ENCODE data around the gene UROC1. TPM values are rescaled to one million over a fixed set of nuclear protein-coding genes. Genes with fewer than 3 reads are reported as not detected.

Gene UROC1
- total RNA-seq, 1 experiment from 2014 or later = not detected

GRCh38 chr3:126449621-126450051 is 67.9 kb downstream of the UROC1 start:
- H2BK120ac ChIP-seq (ENCODE audit: low read depth, low read length, poor library complexity, severe bottlenecking) = no peak overlapping the region
- WGBS (ENCODE audit: extremely low coverage, insufficient read length, low lambda C conversion rate) = no CpG with 5 or more reads among the region's 11 CpGs
- no peak overlapping the region for H3K14ac ChIP-seq (ENCODE audit: insufficient read depth, low read length)
- no peak overlapping the region for H2BK15ac ChIP-seq (ENCODE audit: low read depth, low read length)
- H3K27ac ChIP-seq (ENCODE audit: insufficient read length, low read depth, low read length) = no peak overlapping the region
- H3K4me1 ChIP-seq (ENCODE audit: insufficient read depth, low read length) = no peaks in the 10 kb centered on the region
- H2AFZ ChIP-seq (ENCODE audit: low read length) = no peak overlapping the region
- Mint-ChIP-seq H3K4me3 (no peak overlapping the region), H3K9me3 (no peaks in the 10 kb centered on the region), H3K27ac (peak overlapping the region in 1 of 3 experiments; percentile 70; a peak in 2 of 7 replicates), H3K36me3 (ENCODE audit: insufficient read depth in 1 of 3, low read depth in 3 of 3) (peaks cover 7 to 31% (median 24%) of the 10 kb centered on the region in 3 experiments), H3K27me3 (ENCODE audit: low read depth) (no peaks in the 10 kb centered on the region; the same call in 1 of the 2 replicates), H3K4me1 (peaks cover 10 to 12% of the 10 kb centered on the region in 2 experiments)
- no peak overlapping the region for H3K4ac ChIP-seq (ENCODE audit: low read depth, low read length)
- no peaks in the 10 kb centered on the region for H3K23me2 ChIP-seq (ENCODE audit: insufficient read length, low read depth, low read length, poor library complexity, severe bottlenecking)
- H4K5ac ChIP-seq (ENCODE audit: insufficient read length, low read depth, low read length) = no peak overlapping the region
- no peak for TF ChIP-seq CTCF (conservative IDR thresholded peaks at IDR 0.05)
- H3K56ac ChIP-seq (ENCODE audit: insufficient read length, low read depth, low read length) = no peak overlapping the region
- no peak overlapping the region for H2BK12ac ChIP-seq (ENCODE audit: insufficient read length, low read depth, low read length)
- no peak overlapping the region for H2AK5ac ChIP-seq (ENCODE audit: insufficient read length, low read length)
- no peak overlapping the region for H4K8ac ChIP-seq (replicated peaks; ENCODE audit: insufficient read length, low read depth, low read length)
- no peaks in the 10 kb centered on the region for H3K79me1 ChIP-seq (ENCODE audit: insufficient read depth, low read depth, low read length, poor library complexity, severe bottlenecking)
- H3K18ac ChIP-seq (ENCODE audit: insufficient read length, low read depth, low read length) = no peak overlapping the region
- DNase-seq = peak; percentile 23
- H3K9ac ChIP-seq (ENCODE audit: extremely low read depth, insufficient read length, low read length) = no peak overlapping the region
- H4K20me1 ChIP-seq (ENCODE audit: control insufficient read depth, insufficient read depth, insufficient read length) = no peaks in the 10 kb centered on the region
- H2BK5ac ChIP-seq (ENCODE audit: insufficient read length, low read length) = no peak overlapping the region
- no peaks in the 10 kb centered on the region for H3K9me3 ChIP-seq (ENCODE audit: control insufficient read depth, low read depth, low read length)
- no peaks in the 10 kb centered on the region for H3K27me3 ChIP-seq (ENCODE audit: insufficient read depth, low read length)
- no peak overlapping the region for H3K23ac ChIP-seq (ENCODE audit: insufficient read length, low read depth, low read length)
- H2BK20ac ChIP-seq (ENCODE audit: low read depth, low read length, poor library complexity, severe bottlenecking) = no peak overlapping the region
- no peak overlapping the region for H3T11ph ChIP-seq (ENCODE audit: low read length)
- H3K4me2 ChIP-seq (ENCODE audit: insufficient read depth, insufficient read length, low read length) = no peak overlapping the region
- no peak overlapping the region for H4K91ac ChIP-seq (ENCODE audit: insufficient read length, low read depth, low read length)
- H3K79me2 ChIP-seq (ENCODE audit: insufficient read depth, low read length) = no peaks in the 10 kb centered on the region
